Neuronal stem cell (in vitro differentiated cells): ENCODE data around the gene ZFPL1.

Source experiments
- DNase-seq: peaks from one replicate; pipeline ENCODE4 v3.0.0-alpha.2; 2013; ENCODE audit warnings: low spot score
- H2AFZ ChIP-seq: one replicate; pipeline ENCODE4 v1.6.1; 2013; ENCODE audit warnings: mild to moderate bottlenecking, low read length, inconsistent platforms
- H2AK5ac ChIP-seq: 2 replicates; pipeline ENCODE4 v1.6.1; 2013; ENCODE audit warnings: low read depth, mild to moderate bottlenecking, inconsistent platforms, low read length, moderate library complexity, mixed read lengths
- H2BK120ac ChIP-seq: 2 replicates; pipeline ENCODE4 v1.6.1; 2013; ENCODE audit warnings: low read depth, mild to moderate bottlenecking, inconsistent platforms, low read length, moderate library complexity, mixed read lengths
- H2BK12ac ChIP-seq: one replicate; pipeline ENCODE4 v1.6.1; 2013; ENCODE audit warnings: low read length, inconsistent platforms
- H2BK15ac ChIP-seq: 2 replicates; pipeline ENCODE4 v1.6.1; 2013; ENCODE audit warnings: mild to moderate bottlenecking, low read length, inconsistent platforms, mixed read lengths
- H2BK5ac ChIP-seq: one replicate; pipeline ENCODE4 v1.6.1; 2013; ENCODE audit warnings: inconsistent platforms, mild to moderate bottlenecking, low read length, moderate library complexity
- H3K14ac ChIP-seq: one replicate; pipeline ENCODE4 v1.6.1; 2013; ENCODE audit warnings: low read length, inconsistent platforms
- H3K18ac ChIP-seq: 2 replicates; pipeline ENCODE4 v1.6.1; 2013; ENCODE audit warnings: low read length, inconsistent platforms
- H3K23ac ChIP-seq: 2 replicates; pipeline ENCODE4 v1.6.1; 2013; ENCODE audit warnings: low read depth, mild to moderate bottlenecking, mixed read lengths, low read length, inconsistent platforms; ENCODE audit not compliant: poor library complexity
- H3K27ac ChIP-seq: replicated peaks from 3 replicates; pipeline ENCODE4 v1.5.1; 2013; ENCODE audit warnings: low read length, inconsistent platforms
- H3K27me3 ChIP-seq, 3 experiments: 2 replicates each; pipeline ENCODE4 v1.6.1; 2013; ENCODE audit warnings: low read length in 3 of 3, mild to moderate bottlenecking in 2 of 3, inconsistent platforms in 1 of 3, low read depth in 1 of 3, mixed read lengths in 1 of 3, moderate library complexity in 1 of 3; ENCODE audit not compliant: control insufficient read depth in 3 of 3, insufficient read depth in 3 of 3
- H3K36me3 ChIP-seq, 2 donors: replicated peaks in 1 of 2; 2 replicates each; pipeline ENCODE4 v1.6.1; 2013; ENCODE audit warnings: low read length in 2 of 2; ENCODE audit not compliant: control insufficient read depth in 2 of 2, insufficient read depth in 2 of 2
- H3K4ac ChIP-seq: 2 replicates; pipeline ENCODE4 v1.6.1; 2013; ENCODE audit warnings: inconsistent platforms, mild to moderate bottlenecking, low read length, moderate library complexity
- H3K4me1 ChIP-seq, 2 donors: 1 replicate in 1 of 2; 2 replicates in 1 of 2; pipeline ENCODE4 v1.6.1; 2013; ENCODE audit warnings: low read length in 2 of 2, low read depth in 1 of 2; ENCODE audit not compliant: control insufficient read depth in 2 of 2, insufficient read depth in 1 of 2
- H3K4me2 ChIP-seq: one replicate; pipeline ENCODE4 v1.6.1; 2013; ENCODE audit warnings: mild to moderate bottlenecking, low read length, inconsistent platforms; ENCODE audit not compliant: insufficient read depth, poor library complexity, severe bottlenecking
- H3K4me3 ChIP-seq, 2 donors: 2 replicates each; pipeline ENCODE4 v1.5.1; 2013; ENCODE audit warnings: low read length in 2 of 2, mild to moderate bottlenecking in 2 of 2, inconsistent platforms in 1 of 2, moderate library complexity in 1 of 2
- H3K79me1 ChIP-seq: one replicate; pipeline ENCODE4 v1.6.1; 2013; ENCODE audit warnings: low read depth, mild to moderate bottlenecking, inconsistent platforms, low read length, moderate library complexity
- H3K9ac ChIP-seq: one replicate; pipeline ENCODE4 v1.6.1; 2013; ENCODE audit warnings: mild to moderate bottlenecking, low read depth, low read length, inconsistent platforms; ENCODE audit not compliant: poor library complexity
- H3K9me3 ChIP-seq, 2 donors: replicated peaks in 1 of 2; 2 replicates each; pipeline versions ENCODE3 to v1.6.1; 2013; ENCODE audit warnings: low read length in 2 of 2, mild to moderate bottlenecking in 2 of 2, inconsistent platforms in 1 of 2, low read depth in 1 of 2, mixed read lengths in 1 of 2, moderate library complexity in 1 of 2; ENCODE audit not compliant: control insufficient read depth in 2 of 2, insufficient read depth in 1 of 2
- H4K8ac ChIP-seq: one replicate; pipeline ENCODE4 v1.6.1; 2013; ENCODE audit warnings: low read depth, mild to moderate bottlenecking, inconsistent platforms, low read length, moderate library complexity
- H4K91ac ChIP-seq: one replicate; pipeline ENCODE4 v1.6.1; 2013; ENCODE audit warnings: low read length, low read depth, mild to moderate bottlenecking, inconsistent platforms; ENCODE audit not compliant: poor library complexity
- WGBS, 2 donors: extraction: QIAGEN DNeasy Blood & Tissue Kit; methylation state at CpG; one replicate each; pipeline ENCODE4 v1.1.7; 2013; ENCODE audit warnings: missing lambda C conversion rate in 2 of 2, mixed read lengths in 1 of 2; ENCODE audit not compliant: insufficient read length in 2 of 2, insufficient replicate concordance in 1 of 2; ENCODE audit errors: extremely low coverage in 2 of 2; 5-methylcytosine and 5-hydroxymethylcytosine counted together

Gene ZFPL1

GRCh38 chr11:65113839-65114238 lies 29.8 kb downstream of the ZFPL1 start:
- no peak overlapping the region for H3K4ac ChIP-seq
- no peak overlapping the region for H4K8ac ChIP-seq
- no peak overlapping the region for H3K9ac ChIP-seq
- H3K4me2 ChIP-seq, result no peak overlapping the region
- H3K27ac ChIP-seq, result no peak overlapping the region
- no peaks in the 10 kb centered on the region for H3K9me3 ChIP-seq
- no peak overlapping the region for H2BK5ac ChIP-seq
- H3K79me1 ChIP-seq, result peaks cover 15% of the 10 kb centered on the region
- H2AFZ ChIP-seq, result no peak overlapping the region
- H3K23ac ChIP-seq, result no peak overlapping the region
- no peak for DNase-seq
- no peak overlapping the region for H3K18ac ChIP-seq
- no peak overlapping the region for H3K14ac ChIP-seq
- H3K4me1 ChIP-seq, result peaks cover 10 to 21% of the 10 kb centered on the region in 2 donors
- H2BK12ac ChIP-seq, result no peak overlapping the region
- H3K27me3 ChIP-seq, result no peaks in the 10 kb centered on the region
- no peak overlapping the region for H2BK15ac ChIP-seq
- H3K4me3 ChIP-seq, result no peak overlapping the region
- no peak overlapping the region for H2BK120ac ChIP-seq
- no peak overlapping the region for H4K91ac ChIP-seq
- peaks cover 16 to 49% of the 10 kb centered on the region in 2 donors for H3K36me3 ChIP-seq
- no CpG with 5 or more reads among the region's 6 CpGs for WGBS, 2 donors
- H2AK5ac ChIP-seq, result no peak overlapping the region

- DNase-seq, result no peak
- Histone ChIP-seq H2AK5ac (no peak overlapping the region), H2AFZ (no peak overlapping the region), H3K9me3 (no peaks in the 10 kb centered on the region), H4K91ac (no peak overlapping the region), H3K4me1 (peaks cover 10 to 21% of the 10 kb centered on the region in 2 donors), H4K8ac (no peak overlapping the region), H2BK5ac (no peak overlapping the region), H3K4me2 (no peak overlapping the region), H3K14ac (no peak overlapping the region), H2BK12ac (no peak overlapping the region), H3K18ac (no peak overlapping the region), H3K4me3 (no peak overlapping the region), H2BK120ac (no peak overlapping the region), H3K27me3 (no peaks in the 10 kb centered on the region), H3K9ac (no peak overlapping the region), H3K79me1 (peaks cover 15% of the 10 kb centered on the region), H3K23ac (no peak overlapping the region), H3K36me3 (peaks cover 13 to 54% of the 10 kb centered on the region in 2 donors), H3K4ac (no peak overlapping the region), H3K27ac (no peak overlapping the region), H2BK15ac (no peak overlapping the region)
- no CpG with 5 or more reads among the region's 11 CpGs for WGBS, 2 donors
Measured at GRCh38 chr11:65114538-65115171, 30.6 kb downstream of the ZFPL1 start.

- H3K27ac ChIP-seq, result no peak overlapping the region
- H2BK5ac ChIP-seq, result no peak overlapping the region
- WGBS, 2 donors, result no CpG with 5 or more reads among the region's 21 CpGs
Measured at GRCh38 chr11:65115361-65116082, 31.5 kb downstream of the ZFPL1 start.

More at GRCh38 chr11:65115361-65116082, 31.5 kb downstream of the ZFPL1 start:
- Histone ChIP-seq H2BK12ac (no peak overlapping the region), H3K23ac (peak overlapping the region; percentile 34), H3K4me3 (no peak overlapping the region), H3K4ac (no peak overlapping the region), H3K9ac (no peak overlapping the region), H3K14ac (no peak overlapping the region), H4K8ac (peak overlapping the region; percentile 20), H3K4me1 (peaks cover 10 to 19% of the 10 kb centered on the region in 2 donors), H2BK120ac (no peak overlapping the region), H3K18ac (no peak overlapping the region), H4K91ac (no peak overlapping the region), H3K4me2 (no peak overlapping the region), H2BK15ac (no peak overlapping the region), H3K79me1 (peaks cover 15% of the 10 kb centered on the region), H2AK5ac (no peak overlapping the region), H3K36me3 (peaks cover 18 to 62% of the 10 kb centered on the region in 2 donors), H3K9me3 (no peaks in the 10 kb centered on the region), H2AFZ (no peak overlapping the region), H3K27me3 (no peaks in the 10 kb centered on the region)
- no peak for DNase-seq
